Measurements from ENCODE around the gene PTPRG. TPM values are rescaled to one million over a fixed set of nuclear protein-coding genes. Genes with fewer than 3 reads are reported as not detected.

The PTPRG gene
- total RNA-seq, 1 experiment from 2014 or later = 32.1 TPM

- TF ChIP-seq, protein P1, sequence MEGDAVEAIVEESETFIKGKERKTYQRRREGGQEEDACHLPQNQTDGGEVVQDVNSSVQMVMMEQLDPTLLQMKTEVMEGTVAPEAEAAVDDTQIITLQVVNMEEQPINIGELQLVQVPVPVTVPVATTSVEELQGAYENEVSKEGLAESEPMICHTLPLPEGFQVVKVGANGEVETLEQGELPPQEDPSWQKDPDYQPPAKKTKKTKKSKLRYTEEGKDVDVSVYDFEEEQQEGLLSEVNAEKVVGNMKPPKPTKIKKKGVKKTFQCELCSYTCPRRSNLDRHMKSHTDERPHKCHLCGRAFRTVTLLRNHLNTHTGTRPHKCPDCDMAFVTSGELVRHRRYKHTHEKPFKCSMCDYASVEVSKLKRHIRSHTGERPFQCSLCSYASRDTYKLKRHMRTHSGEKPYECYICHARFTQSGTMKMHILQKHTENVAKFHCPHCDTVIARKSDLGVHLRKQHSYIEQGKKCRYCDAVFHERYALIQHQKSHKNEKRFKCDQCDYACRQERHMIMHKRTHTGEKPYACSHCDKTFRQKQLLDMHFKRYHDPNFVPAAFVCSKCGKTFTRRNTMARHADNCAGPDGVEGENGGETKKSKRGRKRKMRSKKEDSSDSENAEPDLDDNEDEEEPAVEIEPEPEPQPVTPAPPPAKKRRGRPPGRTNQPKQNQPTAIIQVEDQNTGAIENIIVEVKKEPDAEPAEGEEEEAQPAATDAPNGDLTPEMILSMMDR (IDR thresholded peaks at IDR 0.05 in 2 of 3, conservative IDR thresholded peaks at IDR 0.05 in 1 of 3; ENCODE audit: borderline replicate concordance in 1 of 3, insufficient read depth in 1 of 3, low read depth in 2 of 3, low read length in 2 of 3) = no peak
- TF ChIP-seq ELF1 (IDR thresholded peaks at IDR 0.05; ENCODE audit: borderline replicate concordance, low read depth) (no peak), RAD21 (IDR thresholded peaks at IDR 0.05; ENCODE audit: low read depth) (no peak)
Measured at GRCh38 chr3:61927332-61927731, 366.0 kb downstream of the PTPRG start (continued).

DNA sequence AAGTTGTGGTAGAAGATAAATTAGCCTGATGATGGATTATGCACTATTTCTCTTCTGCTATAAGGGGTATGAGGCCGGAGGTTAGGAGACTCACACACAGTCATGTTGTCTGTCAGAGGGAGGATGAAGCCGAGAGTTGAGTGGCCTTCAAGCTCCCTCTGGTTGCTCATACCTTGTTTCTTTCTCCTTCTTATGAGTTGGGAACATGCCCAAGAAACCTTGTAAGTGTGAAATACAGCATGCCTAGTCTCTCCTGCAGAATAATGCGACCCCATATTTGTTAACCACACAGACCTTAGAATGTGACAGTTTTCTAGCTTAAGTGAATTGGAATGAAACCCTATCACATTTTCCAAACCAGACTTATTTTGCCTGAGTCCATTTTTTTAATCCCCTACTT is 366.7 kb downstream of the PTPRG start:
- no peak for DNase-seq (ENCODE audit: low read depth, low spot score)
- intact Hi-C loops (cut with micrococcal nuclease) = no loop called here
- no peaks in the 10 kb centered on the region for H3K4me1 ChIP-seq (ENCODE audit: control insufficient read depth in 1 of 2, insufficient read depth in 2 of 2, low read length in 2 of 2)
- CTCF ChIA-PET = interaction anchor here (2.2 kb wide), 1 partner anchor 8 kb away, joined by 14 read pairs; no protein-coding TSS in a partner anchor
- no peak for ATAC-seq
- no peak overlapping the region for H3K27ac ChIP-seq (ENCODE audit: low read depth, low read length)
- H3K9me2 ChIP-seq (ENCODE audit: insufficient read depth) = no peaks in the 10 kb centered on the region
- H3K36me3 ChIP-seq (ENCODE audit: control insufficient read depth in 1 of 2, insufficient read depth in 2 of 2, low read length in 2 of 2) = no peaks in the 10 kb centered on the region
- no peak overlapping the region for H2AFZ ChIP-seq (ENCODE audit: low read depth, low read length, poor library complexity, severe bottlenecking)
- H4K20me1 ChIP-seq (ENCODE audit: insufficient read depth) = no peaks in the 10 kb centered on the region
- H3K4me3 ChIP-seq (replicated peaks in 1 of 2; ENCODE audit: low read depth in 1 of 2, low read length in 2 of 2) = no peak overlapping the region
- POLR2A ChIA-PET = no interaction called here
- no peaks in the 10 kb centered on the region for H3K27me3 ChIP-seq (ENCODE audit: insufficient read depth, low read length)
- no peak overlapping the region for H3K9ac ChIP-seq (ENCODE audit: low read length)
- no peak overlapping the region for H3K4me2 ChIP-seq (ENCODE audit: low read length)
- H3K79me2 ChIP-seq (ENCODE audit: insufficient read depth, low read length) = 0 out of 2 replicates have a peak, but pooled peaks cover 4% of the 10 kb centered on the region
- TF ChIP-seq YY1 (IDR thresholded peaks at IDR 0.05; ENCODE audit: extremely low read depth, insufficient replicate concordance, low read depth, low read length) = no peak
- no peak for TF ChIP-seq POLR2A (IDR thresholded peaks at IDR 0.05; ENCODE audit: borderline replicate concordance, extremely low read depth, insufficient read depth, insufficient read length)
- TF ChIP-seq EGR1 (IDR thresholded peaks at IDR 0.05; ENCODE audit: low read depth) = no peak
- TF ChIP-seq, protein P1 (IDR thresholded peaks at IDR 0.05 in 2 of 3, conservative IDR thresholded peaks at IDR 0.05 in 1 of 3; ENCODE audit: borderline replicate concordance in 1 of 3, insufficient read depth in 1 of 3, low read depth in 2 of 3, low read length in 2 of 3) = no peak
- RAD21 ChIA-PET (ENCODE audit: low non-redundant PET in 1 of 2, low total read pairs in 2 of 2, uncharacterized antibody in 2 of 2, unreplicated experiment in 2 of 2) = no interaction called here
- no TSS peak for BruUV-seq (replicated peaks)
- no peaks in the 10 kb centered on the region for H3K9me3 ChIP-seq (ENCODE audit: control insufficient read depth in 1 of 2, insufficient read depth in 1 of 2, low read depth in 1 of 2, low read length in 2 of 2)
